GM13977 (cell line): Measurements from ENCODE around the gene CENPV.
"Not testable (repeated sequence)": the region's sequence is repeated elsewhere in the genome, so short reads cannot be mapped to it uniquely, and the experiment has no call there.

ENCODE experiments used
- DNase-seq: peaks from one replicate; pipeline ENCODE4 v3.0.0; 2012; ENCODE audit warnings: low spot score
- in situ Hi-C: fragments of 300-500 bp; cut with MboI; formaldehyde crosslinking; loops from one replicate; pipeline ENCODE4 v1.12.0; 2022; ENCODE audit warnings: low sequenced_read_pairs, low pct_unique_long_range_greater_than_20kb, mixed read lengths, inconsistent platforms; ENCODE audit not compliant: unreplicated experiment
- TF ChIP-seq, protein P1 (sequence below): IDR thresholded peaks from 2 replicates; pipeline ENCODE4 v1.5.1; 2012; ENCODE audit warnings: mild to moderate bottlenecking, control low read depth; ENCODE audit not compliant: insufficient read depth; ENCODE audit errors: extremely low read depth, missing control alignments

CENPV gene

DNA sequence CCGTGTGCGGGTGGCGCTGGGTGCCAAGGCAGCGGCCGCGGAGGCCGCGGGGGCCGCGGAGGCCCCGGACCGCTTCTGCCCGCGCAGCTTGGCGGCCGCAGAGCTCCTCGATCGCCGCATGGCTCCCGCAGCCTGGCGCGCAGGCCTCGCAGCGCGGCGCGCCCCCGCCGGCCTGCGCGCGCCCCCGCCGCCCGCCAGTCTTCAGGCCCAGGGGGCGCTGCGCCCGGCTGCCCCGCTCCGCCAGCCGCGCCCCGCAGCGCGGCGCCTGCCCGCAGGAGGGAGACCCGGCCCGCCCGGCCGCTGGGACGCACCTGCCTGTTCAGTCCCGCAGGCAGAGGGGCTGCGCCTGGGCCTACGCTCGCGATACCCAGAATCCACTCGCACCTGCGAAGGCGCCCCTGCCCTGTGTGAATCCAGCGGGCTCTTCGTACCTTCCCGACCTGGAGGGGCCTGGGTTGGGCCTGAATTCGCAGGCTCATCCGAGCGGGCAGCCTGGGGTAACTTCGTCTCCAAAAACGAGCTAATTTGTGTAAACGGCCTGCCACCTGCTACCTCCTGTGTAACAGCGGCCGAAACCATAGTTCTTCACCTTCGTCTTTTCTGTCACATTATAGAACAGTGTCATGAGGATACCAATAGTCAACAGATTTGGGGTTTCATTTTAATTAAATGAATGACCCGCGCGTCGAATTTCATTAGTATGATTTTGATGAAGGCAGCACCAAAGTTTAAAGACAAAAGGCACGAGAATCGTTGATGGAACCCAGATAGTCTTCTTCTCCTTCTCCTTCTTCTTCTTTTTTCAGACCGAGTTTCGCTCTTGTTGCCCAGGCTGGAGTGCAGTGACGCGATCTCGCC lies at the start of gene CENPV:
CENPV (minus strand) TSS at position 153 of the 858 bp plus-strand sequence; CDS start at position 120, 33 bp downstream.
- in situ Hi-C loops, result no loop called here
- TF ChIP-seq, protein P1, sequence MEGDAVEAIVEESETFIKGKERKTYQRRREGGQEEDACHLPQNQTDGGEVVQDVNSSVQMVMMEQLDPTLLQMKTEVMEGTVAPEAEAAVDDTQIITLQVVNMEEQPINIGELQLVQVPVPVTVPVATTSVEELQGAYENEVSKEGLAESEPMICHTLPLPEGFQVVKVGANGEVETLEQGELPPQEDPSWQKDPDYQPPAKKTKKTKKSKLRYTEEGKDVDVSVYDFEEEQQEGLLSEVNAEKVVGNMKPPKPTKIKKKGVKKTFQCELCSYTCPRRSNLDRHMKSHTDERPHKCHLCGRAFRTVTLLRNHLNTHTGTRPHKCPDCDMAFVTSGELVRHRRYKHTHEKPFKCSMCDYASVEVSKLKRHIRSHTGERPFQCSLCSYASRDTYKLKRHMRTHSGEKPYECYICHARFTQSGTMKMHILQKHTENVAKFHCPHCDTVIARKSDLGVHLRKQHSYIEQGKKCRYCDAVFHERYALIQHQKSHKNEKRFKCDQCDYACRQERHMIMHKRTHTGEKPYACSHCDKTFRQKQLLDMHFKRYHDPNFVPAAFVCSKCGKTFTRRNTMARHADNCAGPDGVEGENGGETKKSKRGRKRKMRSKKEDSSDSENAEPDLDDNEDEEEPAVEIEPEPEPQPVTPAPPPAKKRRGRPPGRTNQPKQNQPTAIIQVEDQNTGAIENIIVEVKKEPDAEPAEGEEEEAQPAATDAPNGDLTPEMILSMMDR, result peak; percentile 55
- peak; percentile 88 for DNase-seq

DNA sequence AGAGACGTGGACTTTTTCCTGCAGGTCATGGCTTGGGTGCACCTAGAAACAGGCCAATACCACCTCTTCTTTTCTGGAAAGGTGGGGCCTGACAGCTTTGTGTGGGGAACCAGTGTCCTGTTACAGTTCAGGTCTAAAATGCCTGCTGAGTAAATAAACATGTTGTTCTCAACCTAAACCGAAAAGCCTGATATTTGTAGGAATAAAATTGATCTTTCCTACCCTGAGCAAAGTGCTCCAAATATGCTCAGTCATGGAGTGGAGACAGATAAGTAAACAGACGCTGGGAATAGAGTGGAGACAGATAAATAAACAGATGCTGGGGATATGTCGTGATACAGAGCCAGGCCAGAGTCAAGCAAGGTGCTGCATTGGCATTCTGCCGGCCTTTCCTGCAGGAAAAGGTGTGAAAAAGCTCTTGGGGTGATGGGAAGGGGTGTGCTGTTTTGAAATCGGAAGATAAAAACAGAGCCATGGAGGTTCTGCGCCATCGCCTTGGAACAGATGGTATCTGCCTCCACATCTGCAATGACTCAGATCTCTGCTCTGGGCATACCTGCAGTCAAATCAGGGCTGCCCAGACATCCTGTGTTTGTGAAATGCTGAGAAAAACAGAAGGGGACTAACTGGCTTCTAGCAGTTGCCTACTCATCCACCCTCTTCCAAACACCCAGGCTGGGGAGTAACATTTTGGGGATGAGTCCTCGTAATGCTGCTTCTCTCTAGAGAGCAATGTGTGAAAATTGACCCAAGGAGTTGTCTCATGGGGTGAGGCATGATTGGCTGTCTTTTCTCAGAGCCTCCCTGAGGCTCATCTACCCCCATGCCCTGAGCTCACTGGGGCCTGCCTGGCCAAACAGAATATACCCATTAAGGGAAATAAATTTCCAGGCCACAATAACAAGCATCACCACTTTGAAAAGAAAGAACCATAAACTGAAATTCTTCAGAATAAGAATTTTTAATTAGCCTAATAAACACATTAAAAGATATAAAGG lies 45.3 kb upstream of the CENPV start:
- peak; percentile 36 for DNase-seq
- TF ChIP-seq, protein P1, result no peak
- in situ Hi-C loops, result no loop called here

DNA sequence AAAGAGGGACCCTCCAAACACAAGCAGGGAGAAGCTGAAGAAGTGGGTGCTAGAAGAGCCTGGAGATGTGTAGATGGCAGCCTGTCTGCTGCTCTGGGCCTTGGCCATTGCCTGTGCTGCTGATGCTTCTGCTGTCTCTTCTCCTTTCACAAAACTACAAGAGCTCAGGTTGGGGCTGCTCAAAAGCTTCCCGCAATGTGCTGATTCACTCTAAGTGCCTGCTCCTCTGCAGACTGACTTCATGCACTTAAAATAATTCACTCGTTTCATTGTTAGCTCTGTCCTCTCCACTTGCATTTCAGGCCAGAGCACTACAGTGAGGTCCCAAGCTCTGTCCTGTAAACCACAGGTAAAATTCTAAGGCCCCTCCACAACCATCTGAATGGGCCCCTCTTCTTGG lies 43.4 kb upstream of the CENPV start:
- in situ Hi-C loops, DNase-seq: not testable (repeated sequence)

DNA sequence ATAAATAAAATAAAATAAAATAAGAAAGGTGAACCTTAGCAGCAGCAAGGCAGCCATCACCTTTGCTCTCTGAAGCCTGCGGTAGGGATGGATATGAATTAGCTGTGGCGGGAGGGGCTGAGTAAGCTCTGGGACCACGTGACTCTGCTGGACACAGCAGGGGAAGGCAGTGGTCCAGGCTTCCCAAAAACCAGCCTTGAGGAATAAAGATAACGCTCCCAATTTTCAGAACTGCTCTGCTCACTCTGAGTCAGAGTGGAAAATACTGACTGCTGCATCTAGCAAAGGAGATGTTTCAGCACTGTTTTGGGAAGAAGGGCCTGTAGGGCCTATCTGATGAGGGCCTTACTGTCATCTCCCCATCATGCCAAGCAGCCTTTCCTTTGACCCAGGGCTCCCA lies 42.6 kb upstream of the CENPV start:
- in situ Hi-C loops, DNase-seq: not testable (repeated sequence)

GRCh38 chr17:16392491-16392890 lies 39.2 kb upstream of the CENPV start:
- DNase-seq, in situ Hi-C loops: not testable (repeated sequence)

GRCh38 chr17:16391451-16391850 lies 38.2 kb upstream of the CENPV start:
- in situ Hi-C loops, result no loop called here
- TF ChIP-seq, protein P1, result no peak
- DNase-seq, result no peak

GRCh38 chr17:16386126-16386507 lies 32.8 kb upstream of the CENPV start:
- DNase-seq, in situ Hi-C loops: not testable (repeated sequence)

DNA sequence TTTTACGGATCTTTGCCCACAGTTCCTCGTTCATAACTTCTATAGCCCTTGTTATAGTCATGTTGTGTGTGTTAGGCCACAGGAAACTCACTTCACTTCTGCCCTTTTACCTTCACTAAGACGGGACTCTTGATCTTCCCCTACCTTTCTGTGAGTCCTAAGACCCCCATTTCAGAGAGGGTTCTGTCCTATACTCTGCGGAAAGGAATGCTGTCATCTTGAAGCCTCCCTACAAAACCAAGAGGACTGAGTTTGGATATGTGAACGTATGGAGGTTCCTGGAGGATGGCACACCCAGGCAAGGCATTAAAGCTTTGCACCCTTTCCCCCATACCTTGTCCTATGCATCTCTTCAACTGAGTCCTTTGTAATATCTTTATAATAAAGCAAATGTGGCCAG lies 31.3 kb upstream of the CENPV start:
- in situ Hi-C loops, result no loop called here
- TF ChIP-seq, protein P1, result no peak
- DNase-seq, result no peak
